NCI-H82 (cell line): ENCODE data around the gene DERL3.

Experiments
- DNase-seq: peaks from one replicate; lab custom pipeline; 2025; lab: John Stamatoyannopoulos, UW

Gene DERL3

GRCh38 chr22:23801886-23802377 lies 36.9 kb downstream of the DERL3 start:
- DNase-seq: no peak

DNA sequence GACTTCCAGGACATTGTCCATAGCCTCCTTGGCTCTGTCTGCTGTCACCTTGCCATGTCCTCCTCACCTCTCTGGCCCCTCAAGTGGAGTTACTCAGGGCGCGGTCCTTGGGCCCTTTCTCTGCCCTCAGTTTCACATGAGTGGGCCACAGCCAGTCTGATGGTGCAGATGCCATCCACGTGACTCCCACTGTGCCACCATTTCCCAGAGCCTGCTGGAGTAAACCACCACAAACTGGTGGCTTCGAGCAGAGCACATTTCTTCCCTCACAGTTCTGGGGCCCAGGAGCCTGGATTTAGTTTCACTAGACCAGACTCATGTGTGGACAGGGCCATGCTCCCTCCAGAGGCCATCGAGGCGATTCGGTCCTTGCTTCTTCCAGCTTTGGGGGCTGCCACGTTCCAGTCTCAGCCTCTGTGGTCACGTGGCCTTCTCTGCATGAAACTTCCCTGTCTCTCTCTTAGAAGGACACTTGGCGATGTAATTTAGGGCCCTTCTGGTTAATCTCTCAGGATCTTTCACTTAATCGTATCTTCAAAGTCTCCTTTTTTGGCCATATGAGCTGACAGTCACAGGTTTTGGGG lies 37.5 kb downstream of the DERL3 start:
- DNase-seq: no peak

DNA sequence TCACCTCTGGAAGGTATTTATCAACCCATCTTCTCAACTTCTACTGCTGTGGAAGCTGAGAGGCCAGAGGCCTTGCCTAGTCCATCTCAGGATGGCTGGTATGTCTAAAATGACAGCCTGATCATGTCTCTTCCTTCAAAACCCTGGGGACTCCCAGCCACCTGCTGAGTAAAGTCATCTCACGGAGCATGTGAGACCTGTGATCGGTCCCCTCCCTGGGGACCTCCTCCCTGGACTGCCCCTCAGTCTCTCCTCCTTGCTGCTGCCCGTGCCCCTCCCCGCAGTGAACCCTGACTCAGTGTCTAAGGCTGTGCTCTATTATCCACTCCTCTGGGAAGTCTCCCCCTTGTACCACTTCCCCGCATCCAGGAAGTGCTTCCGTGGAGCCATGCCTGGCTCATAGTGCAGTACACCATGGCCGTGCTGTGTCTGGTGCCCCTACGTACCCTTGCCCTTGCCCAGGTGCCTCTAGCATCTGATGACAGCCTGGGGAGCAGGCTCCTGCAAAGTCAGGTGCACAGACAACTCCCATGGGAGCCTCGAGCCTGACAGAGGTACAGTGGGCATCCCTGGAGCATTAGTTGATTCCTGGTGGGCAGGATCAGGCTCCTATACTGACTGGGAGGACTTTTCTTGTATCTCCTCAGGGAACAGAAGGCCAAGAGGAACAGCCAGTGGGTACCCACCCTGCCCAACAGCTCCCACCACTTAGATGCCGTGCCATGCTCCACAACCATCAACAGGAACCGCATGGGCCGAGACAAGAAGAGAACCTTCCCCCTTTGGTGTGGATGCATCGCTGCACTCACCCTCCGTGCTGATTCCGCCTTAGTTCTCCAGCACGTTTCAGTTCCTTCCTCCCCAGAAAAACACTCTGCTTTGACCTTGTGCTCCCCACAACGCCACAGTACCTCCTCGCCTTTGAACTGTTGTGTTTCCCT lies 38.2 kb downstream of the DERL3 start:
- no peak for DNase-seq

DNA sequence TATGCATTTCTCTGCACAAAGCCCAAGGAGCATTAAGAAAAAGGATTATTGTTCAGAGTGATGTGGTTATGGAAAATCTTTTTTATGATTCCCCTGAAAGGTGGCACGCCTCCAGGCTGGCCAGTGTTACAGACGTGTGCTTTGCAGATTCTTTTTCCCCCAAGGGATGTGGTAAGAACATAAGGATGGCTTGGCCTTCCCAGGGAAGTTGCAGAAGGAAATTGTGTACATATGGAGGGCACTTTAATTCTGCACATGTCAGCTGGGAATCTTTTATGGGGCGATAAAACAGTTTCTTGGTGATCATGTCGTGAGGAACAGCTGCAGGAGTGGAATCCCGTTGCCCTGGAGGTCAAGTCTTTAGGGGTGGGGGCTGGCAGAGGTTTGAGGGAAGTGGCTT lies 42.3 kb downstream of the DERL3 start:
- DNase-seq: no peak

DNA sequence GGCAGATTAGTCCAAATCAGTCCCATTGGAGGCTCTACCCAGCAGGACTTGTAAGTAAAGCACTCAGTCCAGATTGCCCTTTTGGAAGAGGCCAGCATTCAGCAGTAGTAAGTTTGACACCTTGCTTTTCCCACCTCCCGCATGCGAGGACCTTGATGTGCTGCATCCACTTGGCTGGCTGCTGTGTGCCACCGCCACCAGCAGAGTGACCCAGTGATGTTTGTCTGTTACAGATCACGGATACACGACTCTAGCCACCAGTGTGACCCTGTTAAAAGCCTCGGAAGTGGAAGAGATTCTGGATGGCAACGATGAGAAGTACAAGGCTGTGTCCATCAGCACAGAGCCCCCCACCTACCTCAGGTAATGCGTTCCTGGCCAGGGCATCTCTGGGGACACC lies 45.5 kb downstream of the DERL3 start:
- no peak for DNase-seq

GRCh38 chr22:23791738-23792645 lies 46.8 kb downstream of the DERL3 start:
- no peak for DNase-seq

- DNase-seq: no peak
These were observed 47.7 kb downstream of the DERL3 start for GRCh38 chr22:23790819-23791737.

- peak; percentile 8 for DNase-seq
These were observed 49.2 kb downstream of the DERL3 start for GRCh38 chr22:23789638-23790037.

- no peak for DNase-seq
These were observed 49.7 kb downstream of the DERL3 start for GRCh38 chr22:23789121-23789520.

GRCh38 chr22:23787910-23788309 lies 50.9 kb downstream of the DERL3 start:
- DNase-seq: no peak

DNA sequence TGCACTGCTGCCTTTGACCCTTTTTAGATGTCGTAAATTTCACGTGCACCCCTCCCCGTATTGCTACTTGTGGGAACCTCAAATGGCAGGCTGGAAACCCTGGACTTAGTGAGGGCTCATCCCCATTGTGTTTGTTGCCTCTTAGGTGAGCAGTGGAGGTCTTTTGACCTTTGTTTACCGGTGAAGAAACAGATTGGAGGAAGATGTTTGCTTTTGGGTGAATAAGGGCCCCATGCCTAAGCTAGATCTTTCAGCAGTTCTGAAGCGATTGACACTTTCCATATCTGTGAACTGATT lies 51.3 kb downstream of the DERL3 start:
- DNase-seq: no peak

- peak; percentile 92 for DNase-seq
These were observed 51.8 kb downstream of the DERL3 start, which contains the start of gene SMARCB1 for GRCh38 chr22:23786752-23787599. TSS of gene SMARCB1 (plus strand) at chr22:23786966. CDS start at chr22:23787170, 204 bp downstream.

- DNase-seq: no peak
These were observed 52.5 kb downstream of the DERL3 start for GRCh38 chr22:23786261-23786710.
